ENCODE measurements around the gene HIBADH. TPM values are rescaled to one million over a fixed set of nuclear protein-coding genes. Genes with fewer than 3 reads are reported as not detected.
"Not testable (repeated sequence)": the region's sequence is repeated elsewhere in the genome, so short reads cannot be mapped to it uniquely, and the experiment has no call there.

The HIBADH gene
- total and polyA plus RNA-seq, 2 donors = 25.0 to 33.1 TPM

DNA sequence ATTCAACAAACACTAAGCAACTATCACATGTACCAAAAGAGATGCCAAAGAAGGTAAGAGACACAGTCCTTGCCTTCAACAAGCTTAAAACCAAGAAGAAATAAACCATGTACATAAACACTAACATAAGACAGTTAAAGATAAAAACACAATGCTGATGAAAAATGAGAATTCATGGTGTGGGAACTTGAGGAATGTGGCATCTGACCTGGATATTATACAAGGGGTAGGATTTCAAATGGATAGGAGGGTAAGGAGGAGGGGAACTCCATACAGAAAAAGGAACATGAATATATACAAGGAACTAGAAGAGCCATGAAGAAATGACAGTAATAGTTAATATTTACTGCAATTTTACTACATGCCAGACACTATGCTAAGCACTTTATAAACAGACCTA, 11.0 kb downstream of the HIBADH start:
- H3K4me3 ChIP-seq (ENCODE audit: low read length in 2 of 2) = no peak overlapping the region
- H3K27me3 ChIP-seq (ENCODE audit: control insufficient read depth in 2 of 2, insufficient read depth in 1 of 2, low read length in 1 of 2) = no peaks in the 10 kb centered on the region
- no peak overlapping the region for H3K27ac ChIP-seq (ENCODE audit: low read depth in 1 of 2, low read length in 1 of 2)

DNA sequence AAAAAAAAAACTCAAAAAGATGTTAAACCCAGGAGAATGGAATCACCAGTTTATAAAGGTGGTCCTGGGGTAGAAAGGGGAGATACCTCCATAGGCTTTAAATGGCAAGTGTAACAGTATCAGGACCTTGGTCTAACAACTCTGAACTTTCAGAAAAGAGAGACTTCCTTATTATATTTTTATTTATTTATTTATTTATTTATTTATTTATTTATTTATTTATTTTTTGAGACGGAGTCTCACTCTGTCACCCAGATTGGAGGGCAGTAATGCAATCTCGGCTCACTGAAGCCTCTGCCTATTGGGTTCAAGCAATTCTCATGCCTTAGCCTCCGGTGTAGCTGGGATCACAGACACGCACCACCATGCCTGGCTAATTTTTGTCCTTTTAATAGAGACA, 12.4 kb downstream of the HIBADH start:
- Histone ChIP-seq H3K27me3 (ENCODE audit: control insufficient read depth in 2 of 2, insufficient read depth in 1 of 2, low read length in 1 of 2) (no peaks in the 10 kb centered on the region), H3K4me1 (ENCODE audit: control insufficient read depth in 2 of 2, insufficient read depth in 2 of 2, low read length in 2 of 2) (no peaks in the 10 kb centered on the region), H3K27ac (ENCODE audit: low read depth in 1 of 2, low read length in 1 of 2) (no peak overlapping the region), H3K36me3 (ENCODE audit: control insufficient read depth in 2 of 2, insufficient read depth in 2 of 2, low read length in 1 of 2) (peaks cover 0 to 3% of the 10 kb centered on the region in 2 donors), H3K4me3 (ENCODE audit: low read length in 2 of 2) (no peak overlapping the region), H3K9me3 (ENCODE audit: control insufficient read depth in 2 of 2, insufficient read depth in 1 of 2, low read length in 1 of 2) (no peaks in the 10 kb centered on the region)
- 98% methylated on average over 4 of the region's 4 CpGs for WGBS
- DNase-seq (ENCODE audit: low read depth in 6 of 9, low spot score in 9 of 9) = no peak

More for the DNA sequence above, 11.0 kb downstream of the HIBADH start:
- H3K4me1 ChIP-seq (ENCODE audit: control insufficient read depth in 2 of 2, insufficient read depth in 2 of 2, low read length in 2 of 2) = no peaks in the 10 kb centered on the region
- H3K36me3 ChIP-seq (ENCODE audit: control insufficient read depth in 2 of 2, insufficient read depth in 2 of 2, low read length in 1 of 2) = peaks cover 0 to 3% of the 10 kb centered on the region in 2 donors
- H3K9me3 ChIP-seq (ENCODE audit: control insufficient read depth in 2 of 2, insufficient read depth in 1 of 2, low read length in 1 of 2) = no peaks in the 10 kb centered on the region
- DNase-seq (ENCODE audit: low read depth in 6 of 9, low spot score in 9 of 9) = no peak

DNA sequence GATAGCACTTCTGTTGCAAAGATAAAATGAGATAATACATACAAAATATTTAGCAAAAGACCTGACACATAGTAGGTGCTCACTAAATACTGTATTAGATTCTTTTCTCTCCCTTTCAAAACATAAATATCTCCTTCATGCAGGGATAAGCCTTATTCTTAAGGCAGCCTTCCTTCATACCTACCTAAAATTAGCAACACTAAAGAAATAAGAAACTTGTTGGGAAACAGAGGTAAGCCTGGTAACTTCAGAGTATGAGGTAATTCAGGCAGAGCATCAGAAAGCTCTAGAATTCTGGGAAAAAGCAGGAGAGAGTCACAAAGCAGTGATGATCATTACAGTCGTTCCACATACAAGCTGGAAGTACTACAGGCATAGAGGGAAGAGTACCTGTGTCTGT, 15.2 kb downstream of the HIBADH start:
- 93% methylated on average over 1 of the region's 1 CpG for WGBS
- H3K4me3 ChIP-seq (ENCODE audit: low read length in 2 of 2) = no peak overlapping the region
- peaks cover 0 to 3% of the 10 kb centered on the region in 2 donors for H3K36me3 ChIP-seq (ENCODE audit: control insufficient read depth in 2 of 2, insufficient read depth in 2 of 2, low read length in 1 of 2)
- no peaks in the 10 kb centered on the region for H3K4me1 ChIP-seq (ENCODE audit: control insufficient read depth in 2 of 2, insufficient read depth in 2 of 2, low read length in 2 of 2)
- H3K27ac ChIP-seq (ENCODE audit: low read depth in 1 of 2, low read length in 1 of 2) = no peak overlapping the region
- H3K27me3 ChIP-seq (ENCODE audit: control insufficient read depth in 2 of 2, insufficient read depth in 1 of 2, low read length in 1 of 2) = no peaks in the 10 kb centered on the region
- no peaks in the 10 kb centered on the region for H3K9me3 ChIP-seq (ENCODE audit: control insufficient read depth in 2 of 2, insufficient read depth in 1 of 2, low read length in 1 of 2)
- no peak for DNase-seq (ENCODE audit: low read depth in 6 of 9, low spot score in 9 of 9)

DNA sequence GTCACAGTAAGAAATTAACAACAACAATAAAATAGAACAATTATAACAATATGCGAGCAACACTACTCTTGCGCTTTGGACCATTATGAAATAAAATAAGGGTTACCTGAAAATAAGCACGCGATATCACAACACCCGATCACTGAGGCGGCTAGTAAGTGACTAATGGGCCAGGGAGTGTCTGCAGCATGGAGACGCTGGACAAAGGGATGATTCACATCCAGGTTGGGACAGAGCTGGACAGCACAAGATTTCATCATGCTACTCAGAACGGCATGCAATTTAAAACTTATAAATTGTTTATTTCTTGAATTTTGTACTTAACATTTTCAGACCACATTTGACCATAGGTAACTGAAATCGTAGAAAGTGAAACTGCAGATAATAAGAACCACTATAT, 15.6 kb downstream of the HIBADH start:
- H3K27ac ChIP-seq (ENCODE audit: low read depth in 1 of 2, low read length in 1 of 2) = no peak overlapping the region

DNA sequence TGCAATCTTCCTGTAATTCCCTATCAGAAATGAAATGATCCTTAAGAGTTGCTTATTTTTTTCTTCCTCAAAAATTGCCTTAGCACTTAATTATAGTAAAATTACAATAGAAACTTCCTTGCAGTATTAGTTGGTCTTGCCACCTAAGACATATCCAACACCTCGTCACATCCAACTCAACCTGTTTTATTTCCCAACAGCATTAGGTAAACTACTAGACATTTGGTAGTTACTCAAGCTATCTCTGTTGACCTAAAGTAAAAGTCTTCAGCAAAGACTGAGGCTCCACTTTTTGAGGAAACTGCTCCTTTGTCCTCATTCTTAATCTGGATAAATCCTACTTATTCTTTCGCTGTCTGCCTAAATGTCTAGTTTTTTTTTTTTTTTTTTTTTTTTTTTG, 20.4 kb downstream of the HIBADH start:
- no peaks in the 10 kb centered on the region for H3K9me3 ChIP-seq (ENCODE audit: control insufficient read depth in 2 of 2, insufficient read depth in 1 of 2, low read length in 1 of 2)
- no peaks in the 10 kb centered on the region for H3K27me3 ChIP-seq (ENCODE audit: control insufficient read depth in 2 of 2, insufficient read depth in 1 of 2, low read length in 1 of 2)
- H3K4me3 ChIP-seq (ENCODE audit: low read length in 2 of 2) = no peak overlapping the region
- H3K27ac ChIP-seq (ENCODE audit: low read depth in 1 of 2, low read length in 1 of 2) = no peak overlapping the region
- WGBS = over 99% methylated on average over 2 of the region's 2 CpGs
- no peak for DNase-seq (ENCODE audit: low read depth in 6 of 9, low spot score in 9 of 9)
- peaks cover 0 to 4% of the 10 kb centered on the region in 2 donors for H3K4me1 ChIP-seq (ENCODE audit: control insufficient read depth in 2 of 2, insufficient read depth in 2 of 2, low read length in 2 of 2)
- H3K36me3 ChIP-seq (ENCODE audit: control insufficient read depth in 2 of 2, insufficient read depth in 2 of 2, low read length in 1 of 2) = no peaks in the 10 kb centered on the region

More for the DNA sequence above, 15.6 kb downstream of the HIBADH start:
- H3K9me3 ChIP-seq (ENCODE audit: control insufficient read depth in 2 of 2, insufficient read depth in 1 of 2, low read length in 1 of 2) = no peaks in the 10 kb centered on the region
- H3K4me3 ChIP-seq (ENCODE audit: low read length in 2 of 2) = no peak overlapping the region
- H3K27me3 ChIP-seq (ENCODE audit: control insufficient read depth in 2 of 2, insufficient read depth in 1 of 2, low read length in 1 of 2) = no peaks in the 10 kb centered on the region
- no peaks in the 10 kb centered on the region for H3K4me1 ChIP-seq (ENCODE audit: control insufficient read depth in 2 of 2, insufficient read depth in 2 of 2, low read length in 2 of 2)
- no peak for DNase-seq (ENCODE audit: low read depth in 6 of 9, low spot score in 9 of 9)
- 93% methylated on average over 9 of the region's 9 CpGs for WGBS
- peaks cover 0 to 3% of the 10 kb centered on the region in 2 donors for H3K36me3 ChIP-seq (ENCODE audit: control insufficient read depth in 2 of 2, insufficient read depth in 2 of 2, low read length in 1 of 2)

DNA sequence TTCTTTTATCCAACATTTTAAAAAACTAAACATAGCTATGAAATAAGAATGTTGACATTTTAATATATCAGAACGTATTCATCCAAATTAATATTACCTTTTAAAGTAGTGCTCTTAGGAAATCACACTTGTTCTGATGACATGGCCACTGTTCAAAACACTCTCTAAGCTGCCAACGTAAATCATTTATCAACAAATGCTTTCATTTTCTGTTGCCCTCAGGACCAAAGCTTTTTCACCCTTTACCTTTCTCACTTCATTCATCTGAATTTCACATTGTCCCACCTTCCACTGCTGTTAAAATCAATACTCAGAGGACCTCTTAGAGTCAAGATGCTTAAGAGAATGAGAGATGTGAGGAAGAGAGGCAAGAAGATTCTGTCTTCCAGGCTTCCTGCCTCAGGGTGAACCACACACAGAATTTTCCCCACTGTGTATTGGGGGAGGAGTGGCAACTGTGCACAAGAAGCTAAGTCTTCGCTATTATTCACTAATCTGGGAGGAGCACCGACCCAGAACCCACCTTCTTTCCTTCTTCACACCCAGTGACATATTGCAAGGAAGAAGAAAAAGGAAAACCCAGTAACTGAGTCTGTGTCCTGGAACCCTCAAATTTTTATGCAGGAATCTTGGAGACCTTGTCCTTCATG, 21.0 kb downstream of the HIBADH start:
- Histone ChIP-seq H3K9me3 (ENCODE audit: control insufficient read depth in 2 of 2, insufficient read depth in 1 of 2, low read length in 1 of 2) (no peaks in the 10 kb centered on the region), H3K27ac (ENCODE audit: low read depth in 1 of 2, low read length in 1 of 2) (no peak overlapping the region), H3K4me1 (ENCODE audit: control insufficient read depth in 2 of 2, insufficient read depth in 2 of 2, low read length in 2 of 2) (peaks cover 0 to 4% of the 10 kb centered on the region in 2 donors), H3K36me3 (ENCODE audit: control insufficient read depth in 2 of 2, insufficient read depth in 2 of 2, low read length in 1 of 2) (no peaks in the 10 kb centered on the region), H3K27me3 (ENCODE audit: control insufficient read depth in 2 of 2, insufficient read depth in 1 of 2, low read length in 1 of 2) (no peaks in the 10 kb centered on the region), H3K4me3 (ENCODE audit: low read length in 2 of 2) (no peak overlapping the region)
- no peak for DNase-seq (ENCODE audit: low read depth in 6 of 9, low spot score in 9 of 9)
- 94% methylated on average over 4 of the region's 4 CpGs for WGBS

DNA sequence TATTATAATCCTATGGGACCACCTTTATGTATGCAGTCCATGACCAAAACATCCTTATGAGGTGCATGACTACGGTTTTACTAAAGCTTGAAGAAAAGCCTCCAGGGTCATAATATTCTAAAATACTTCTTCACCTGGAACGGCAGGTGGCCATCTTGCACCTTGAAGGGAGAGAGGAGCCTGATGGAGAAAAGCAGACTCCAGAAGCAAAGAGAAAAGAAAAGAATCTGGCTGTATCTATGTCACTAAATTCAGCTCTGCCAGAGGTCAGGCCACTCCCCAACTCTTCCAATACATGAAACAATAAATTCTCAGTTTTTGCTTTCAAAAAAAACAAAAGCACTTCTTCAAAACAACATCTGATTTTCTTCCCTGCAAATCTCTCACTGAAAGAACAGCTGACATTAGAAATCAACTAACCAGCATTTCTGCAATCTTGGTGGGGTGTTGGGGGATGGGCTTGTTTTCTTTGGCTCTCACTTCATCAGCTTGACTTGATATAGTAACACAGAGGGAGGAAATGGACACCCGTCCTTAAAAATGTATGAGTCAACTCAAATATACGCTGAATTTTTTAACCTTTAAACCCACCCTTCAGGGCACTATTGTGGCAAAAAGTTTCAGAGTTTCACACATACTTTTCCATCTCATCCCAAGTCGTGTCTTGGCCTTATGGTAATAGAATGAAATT, 21.7 kb downstream of the HIBADH start:
- H3K9me3 ChIP-seq (ENCODE audit: control insufficient read depth in 2 of 2, insufficient read depth in 1 of 2, low read length in 1 of 2) = no peaks in the 10 kb centered on the region
- no peak overlapping the region for H3K4me3 ChIP-seq (ENCODE audit: low read length in 2 of 2)
- peaks cover 0 to 4% of the 10 kb centered on the region in 2 donors for H3K4me1 ChIP-seq (ENCODE audit: control insufficient read depth in 2 of 2, insufficient read depth in 2 of 2, low read length in 2 of 2)
- no peak for DNase-seq (ENCODE audit: low read depth in 6 of 9, low spot score in 9 of 9)
- no peaks in the 10 kb centered on the region for H3K36me3 ChIP-seq (ENCODE audit: control insufficient read depth in 2 of 2, insufficient read depth in 2 of 2, low read length in 1 of 2)
- H3K27ac ChIP-seq (ENCODE audit: low read depth in 1 of 2, low read length in 1 of 2) = no peak overlapping the region
- WGBS = 74% methylated on average over 5 of the region's 5 CpGs
- no peaks in the 10 kb centered on the region for H3K27me3 ChIP-seq (ENCODE audit: control insufficient read depth in 2 of 2, insufficient read depth in 1 of 2, low read length in 1 of 2)

DNA sequence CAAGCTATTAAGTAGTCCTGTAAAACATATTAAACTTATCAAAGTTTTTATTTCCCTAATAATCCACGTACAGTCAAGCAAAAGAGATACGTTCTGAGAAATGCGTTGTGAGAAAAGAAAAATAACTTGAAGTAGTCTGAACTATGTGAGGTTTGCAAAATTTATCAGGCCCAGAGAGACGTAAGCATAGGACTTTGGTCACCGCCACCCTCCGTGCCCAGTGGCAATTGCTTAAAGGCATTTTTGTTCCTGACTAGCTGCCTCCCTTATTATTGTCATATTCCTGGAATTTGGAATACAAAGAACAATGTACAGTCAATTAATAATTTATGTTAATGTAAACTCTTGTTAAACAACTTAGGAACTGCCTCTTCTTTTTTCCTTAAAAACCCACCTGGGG, 22.8 kb downstream of the HIBADH start:
- 98% methylated on average over 6 of the region's 6 CpGs for WGBS
- H3K4me3 ChIP-seq (ENCODE audit: low read length in 2 of 2) = no peak overlapping the region

DNA sequence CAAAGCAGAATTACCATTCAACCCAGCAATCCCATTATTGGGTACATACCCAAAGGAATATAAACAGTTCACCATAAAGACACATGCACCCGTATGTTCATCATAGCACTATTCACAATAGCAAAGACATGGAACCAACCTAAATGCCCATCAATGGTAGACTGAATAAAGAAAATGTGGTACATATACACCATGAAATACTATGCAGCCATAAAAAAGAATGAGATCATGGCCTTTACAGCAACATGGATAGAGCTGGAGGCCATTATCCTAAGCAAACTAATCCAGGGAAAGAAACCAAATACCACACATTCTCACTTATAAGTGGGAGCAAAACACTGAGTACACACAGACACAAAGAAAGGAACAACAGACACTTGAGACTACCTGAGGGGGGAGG, 23.6 kb downstream of the HIBADH start:
- not testable (repeated sequence) for H3K27me3 ChIP-seq (ENCODE audit: control insufficient read depth in 2 of 2, insufficient read depth in 1 of 2, low read length in 1 of 2); H3K27ac ChIP-seq (ENCODE audit: low read depth in 1 of 2, low read length in 1 of 2); DNase-seq (ENCODE audit: low read depth in 6 of 9, low spot score in 9 of 9); H3K4me3 ChIP-seq (ENCODE audit: low read length in 2 of 2); H3K9me3 ChIP-seq (ENCODE audit: control insufficient read depth in 2 of 2, insufficient read depth in 1 of 2, low read length in 1 of 2); H3K4me1 ChIP-seq (ENCODE audit: control insufficient read depth in 2 of 2, insufficient read depth in 2 of 2, low read length in 2 of 2); H3K36me3 ChIP-seq (ENCODE audit: control insufficient read depth in 2 of 2, insufficient read depth in 2 of 2, low read length in 1 of 2)
- WGBS = 99% methylated on average over 1 of the region's 1 CpG

More for the DNA sequence above, 22.8 kb downstream of the HIBADH start:
- H3K9me3 ChIP-seq (ENCODE audit: control insufficient read depth in 2 of 2, insufficient read depth in 1 of 2, low read length in 1 of 2) = no peaks in the 10 kb centered on the region
- no peak for DNase-seq (ENCODE audit: low read depth in 6 of 9, low spot score in 9 of 9)
- H3K27ac ChIP-seq (ENCODE audit: low read depth in 1 of 2, low read length in 1 of 2) = no peak overlapping the region
- peaks cover 0 to 4% of the 10 kb centered on the region in 2 donors for H3K4me1 ChIP-seq (ENCODE audit: control insufficient read depth in 2 of 2, insufficient read depth in 2 of 2, low read length in 2 of 2)
- H3K27me3 ChIP-seq (ENCODE audit: control insufficient read depth in 2 of 2, insufficient read depth in 1 of 2, low read length in 1 of 2) = no peaks in the 10 kb centered on the region
- H3K36me3 ChIP-seq (ENCODE audit: control insufficient read depth in 2 of 2, insufficient read depth in 2 of 2, low read length in 1 of 2) = no peaks in the 10 kb centered on the region

Data from thymus (tissue), 11 donors.